GM18505 (cell line): ENCODE results near the gene PRR12.

Experiments used
- ATAC-seq: cut with Tn5 transposase; IDR thresholded peaks from one replicate; pipeline ENCODE4 v1.9.1; 2021; ENCODE audit not compliant: unreplicated experiment
- POLR2A ChIP-seq: IDR thresholded peaks from 4 replicates; pipeline ENCODE4 v1.6.1; 2011; ENCODE audit warnings: borderline replicate concordance; ENCODE audit not compliant: insufficient read depth, insufficient read length; ENCODE audit errors: extremely low read depth

Gene PRR12

DNA sequence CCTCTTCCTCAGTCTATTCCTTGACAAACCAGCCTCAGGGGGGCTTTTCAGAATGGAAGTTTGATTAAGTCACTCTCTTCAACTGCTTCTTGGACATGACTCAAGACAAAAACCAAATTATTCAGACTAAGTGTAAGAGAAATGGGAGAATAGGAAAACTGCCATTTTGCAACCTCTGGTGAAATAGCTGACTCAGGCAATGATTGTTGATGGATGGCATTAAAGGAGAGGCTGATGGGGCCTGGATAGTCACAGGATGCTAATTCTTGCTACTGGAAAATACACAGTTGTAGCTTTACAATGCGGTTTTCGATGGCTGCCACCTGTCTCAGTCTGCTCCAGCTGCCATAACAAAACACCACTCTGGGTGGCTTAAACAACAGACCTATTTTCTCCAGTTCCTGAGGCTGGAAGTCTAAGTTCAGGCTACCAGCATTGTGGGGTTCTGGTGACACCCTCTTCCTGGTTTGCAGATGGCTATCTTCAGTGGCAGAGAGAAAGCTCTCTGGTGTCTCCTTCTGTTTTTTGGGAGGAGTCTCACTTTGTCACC lies 16.7 kb upstream of the PRR12 start:
- ATAC-seq = no peak
- no peak for TF ChIP-seq POLR2A

DNA sequence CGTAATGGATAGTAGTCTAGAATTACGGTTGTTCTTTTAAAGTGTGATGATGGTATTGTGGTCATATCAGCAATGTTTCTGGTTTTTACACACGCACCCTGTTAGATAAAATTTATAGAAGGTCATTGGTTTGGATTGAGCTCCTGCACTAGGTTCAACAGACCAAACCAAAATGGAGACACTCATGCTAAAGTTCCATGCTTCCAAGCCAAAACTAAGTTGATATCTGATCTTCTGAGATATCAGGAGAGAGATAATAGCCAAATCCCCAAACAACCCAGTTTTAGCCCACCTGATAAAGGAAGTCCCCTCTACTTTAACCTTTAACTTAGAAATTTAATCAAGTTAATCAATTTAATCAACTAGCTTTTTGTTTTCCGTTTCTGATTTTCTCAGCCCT lies 11.8 kb upstream of the PRR12 start:
- ATAC-seq = no peak
- no peak for TF ChIP-seq POLR2A

DNA sequence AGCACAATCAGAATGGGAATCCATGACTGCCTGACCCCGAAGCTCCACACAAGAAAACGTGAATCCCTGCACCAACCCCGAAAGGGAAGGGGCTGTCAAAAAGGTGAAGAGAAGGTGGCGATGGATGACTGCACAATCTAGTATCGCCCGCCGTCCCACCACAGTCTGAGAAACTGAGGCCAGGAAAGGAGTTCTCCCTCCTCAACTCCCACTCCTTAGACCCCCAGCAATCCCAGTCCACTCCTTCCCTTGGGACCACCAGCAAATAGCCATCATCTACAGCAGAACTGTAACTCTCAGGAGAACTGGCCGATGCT lies 11.1 kb upstream of the PRR12 start:
- ATAC-seq = no peak
- no peak for TF ChIP-seq POLR2A

DNA sequence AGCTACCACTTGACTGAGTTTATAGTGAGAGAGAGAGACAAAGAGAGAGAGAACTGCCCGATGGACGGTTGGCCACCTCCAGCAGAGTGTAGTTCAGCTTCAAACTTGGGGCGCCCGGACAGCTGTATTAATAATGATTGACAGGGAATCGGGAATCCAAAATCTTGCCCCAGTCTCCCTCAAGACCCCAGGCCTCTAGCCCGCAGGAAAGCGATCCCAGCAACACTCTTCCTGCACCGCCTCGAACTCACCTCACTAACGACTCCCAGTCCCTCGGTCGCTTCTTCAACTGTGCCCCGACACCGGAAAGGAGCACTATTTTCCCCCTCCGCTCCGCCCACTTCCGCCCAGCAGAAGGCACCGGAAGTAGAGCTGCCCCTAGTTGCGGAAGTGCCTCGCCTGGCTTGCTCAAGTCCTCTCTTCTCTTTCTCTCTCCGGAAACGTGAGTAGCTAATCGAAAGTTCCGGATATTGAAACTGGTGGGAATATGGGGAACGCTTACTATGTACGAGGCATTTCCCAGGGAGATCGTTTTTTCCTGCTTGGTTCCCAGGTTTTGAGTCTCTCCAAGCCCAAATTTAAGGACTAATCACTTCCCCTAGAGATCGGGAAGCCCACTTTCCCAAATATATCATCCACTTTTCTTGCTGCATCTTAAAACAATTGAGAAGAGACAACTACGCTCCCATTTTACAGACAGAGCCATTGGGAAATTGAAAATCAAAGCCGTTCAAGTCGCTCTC lies 10.5 kb upstream of the PRR12 start, which contains the start of gene NOSIP:
Gene NOSIP, minus strand, starts transcription at position 293 of the 743 bp plus-strand sequence. CDS start 19,865 bp downstream, outside the sequence.
- ATAC-seq = peak; percentile 84
- peak; percentile 99 for TF ChIP-seq POLR2A

DNA sequence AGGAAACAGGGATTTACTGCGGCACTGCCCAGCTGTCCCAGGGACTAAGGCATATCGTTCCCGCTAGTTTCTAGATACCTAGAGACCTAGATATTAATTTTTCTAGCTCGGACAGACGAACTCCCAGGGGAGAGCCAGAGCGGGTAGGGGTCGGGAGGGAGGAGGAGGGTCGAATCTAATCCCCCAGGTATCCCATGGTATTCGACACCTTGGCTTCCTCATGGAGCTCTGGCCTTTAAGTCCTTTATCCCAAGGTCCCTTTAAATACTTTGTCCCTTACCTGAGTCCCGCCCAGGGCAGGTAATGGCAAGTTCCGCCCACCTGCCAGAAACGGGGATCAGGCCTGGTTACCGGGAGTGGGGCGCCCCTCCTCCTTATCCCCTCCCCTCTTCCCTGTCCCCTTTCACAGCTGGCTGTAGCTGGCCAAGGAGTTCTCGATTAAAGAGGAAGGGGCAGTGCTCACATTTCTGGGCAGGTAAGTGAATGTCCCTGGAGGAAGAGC lies 9.9 kb upstream of the PRR12 start, which contains the start of gene PRRG2:
Gene PRRG2, plus strand, starts transcription at position 310 of the 502 bp plus-strand sequence. CDS start 1,904 bp downstream, outside the sequence.
- no peak for TF ChIP-seq POLR2A
- no peak for ATAC-seq

DNA sequence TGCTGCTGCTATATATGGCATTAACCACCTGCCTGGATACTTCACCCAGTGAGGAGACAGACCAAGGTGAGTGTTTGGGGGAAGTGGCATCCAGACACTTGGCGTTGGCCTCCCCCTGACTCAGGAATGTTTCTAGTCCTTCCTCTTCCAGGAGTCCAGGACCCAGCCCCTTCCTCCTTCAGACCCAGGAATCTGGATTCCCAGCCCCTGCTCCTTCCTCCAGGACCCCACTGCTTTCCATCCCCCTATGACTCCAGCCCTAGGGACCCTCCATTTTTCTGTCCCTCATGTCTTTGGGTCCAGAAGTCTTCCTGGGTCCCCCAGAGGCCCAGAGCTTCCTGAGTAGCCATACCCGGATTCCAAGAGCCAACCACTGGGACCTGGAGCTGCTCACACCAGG lies 7.7 kb upstream of the PRR12 start:
- ATAC-seq = no peak
- TF ChIP-seq POLR2A = no peak

DNA sequence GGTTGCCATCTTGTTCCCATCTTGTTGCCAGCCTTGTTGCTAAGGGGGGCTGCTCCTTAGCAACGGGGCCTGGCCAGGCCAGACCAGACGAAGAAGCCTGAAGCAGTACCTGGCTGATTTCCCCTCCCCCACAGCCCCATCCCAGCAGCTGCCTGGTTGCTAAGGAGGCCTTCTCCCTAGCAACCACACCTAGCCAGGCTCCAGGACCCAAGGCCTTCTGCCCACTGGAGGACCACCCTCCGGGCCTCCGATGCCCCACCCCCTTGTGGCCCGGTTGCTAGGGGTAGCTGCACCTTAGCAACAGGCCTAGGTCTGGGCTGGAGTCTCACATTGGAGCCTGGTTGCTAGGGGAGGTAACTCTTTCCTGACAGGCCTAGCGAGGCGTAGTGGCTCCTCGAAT lies 6.0 kb upstream of the PRR12 start:
- no peak for ATAC-seq

DNA sequence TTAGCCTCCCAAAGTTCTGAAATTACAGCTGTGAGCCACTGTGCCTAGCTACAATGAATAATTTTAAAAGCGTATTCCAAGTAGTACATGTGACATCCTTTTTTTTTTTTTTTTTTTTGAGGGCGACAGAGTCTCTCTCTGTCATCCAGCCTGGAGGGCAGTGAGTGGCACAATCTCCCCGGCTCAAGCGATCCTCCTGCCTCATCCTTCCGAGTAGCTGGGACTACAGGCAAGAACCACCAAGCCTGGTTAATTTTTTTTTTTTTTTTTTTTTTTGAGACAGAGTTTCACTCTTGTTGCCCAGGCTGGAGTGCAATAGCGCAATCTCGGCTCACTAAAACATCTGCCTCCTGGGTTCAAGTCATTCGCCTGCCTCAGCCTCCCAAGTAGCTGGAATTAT lies 3.8 kb upstream of the PRR12 start:
- TF ChIP-seq POLR2A = no peak
- ATAC-seq = no peak

More for the DNA sequence above, 6.0 kb upstream of the PRR12 start:
- no peak for TF ChIP-seq POLR2A

DNA sequence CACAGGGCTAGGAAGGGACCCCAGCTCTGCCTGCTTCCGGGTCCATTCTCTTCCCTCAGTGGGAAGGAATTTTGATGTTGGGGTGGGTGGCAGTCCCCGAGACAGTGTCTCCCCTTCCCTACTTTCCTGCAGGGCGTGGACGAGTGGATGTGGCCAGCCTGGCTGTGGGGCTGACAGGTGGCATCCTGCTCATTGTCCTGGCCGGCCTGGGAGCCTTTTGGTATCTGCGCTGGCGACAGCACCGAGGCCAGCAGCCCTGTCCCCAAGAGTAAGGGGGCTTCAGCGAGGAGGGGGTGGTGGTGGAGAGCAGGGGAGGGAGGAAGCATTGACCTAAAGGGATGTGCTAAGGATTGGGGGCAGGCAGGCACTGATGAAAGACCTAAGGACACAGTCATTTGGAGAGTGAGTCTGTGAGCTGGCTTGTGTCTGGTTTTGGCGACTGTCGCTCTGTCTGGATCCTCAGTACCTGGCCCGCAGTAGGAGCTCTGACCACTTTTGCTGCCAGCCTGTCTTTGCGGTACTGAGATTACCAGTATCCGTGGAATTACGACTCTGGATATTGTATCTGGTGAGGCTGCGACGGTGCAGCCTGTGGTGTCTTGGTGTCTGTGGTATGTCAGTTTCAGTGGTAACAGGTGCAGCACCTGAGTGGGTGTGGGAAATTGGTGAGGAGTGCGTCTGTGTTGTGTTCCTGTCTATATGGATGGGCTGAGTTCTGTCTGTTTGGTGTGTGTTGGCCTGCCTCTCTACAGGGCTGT lies 2.4 kb upstream of the PRR12 start:
- TF ChIP-seq POLR2A = no peak
- ATAC-seq = no peak

DNA sequence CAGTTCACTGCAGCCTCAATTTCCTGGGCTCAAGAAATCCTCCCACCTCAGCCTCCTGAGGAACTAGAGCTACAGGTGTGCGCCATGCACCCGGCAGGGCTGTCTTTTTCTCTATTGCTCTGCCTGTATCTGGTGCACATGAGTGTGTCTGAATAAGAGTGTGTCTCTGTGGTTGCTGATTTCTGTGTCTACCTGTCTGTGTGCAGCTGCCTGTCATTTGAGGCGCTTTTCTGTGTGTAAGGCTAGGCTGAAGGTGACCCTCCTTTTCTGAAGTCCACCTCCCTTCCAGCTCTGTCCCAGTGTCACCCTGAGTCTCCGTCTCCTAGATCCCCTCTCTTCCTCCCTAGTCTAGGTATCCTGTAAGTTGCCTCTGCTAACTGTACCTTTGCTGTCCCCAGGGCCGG lies 1.5 kb upstream of the PRR12 start:
- TF ChIP-seq POLR2A = no peak
- no peak for ATAC-seq

DNA sequence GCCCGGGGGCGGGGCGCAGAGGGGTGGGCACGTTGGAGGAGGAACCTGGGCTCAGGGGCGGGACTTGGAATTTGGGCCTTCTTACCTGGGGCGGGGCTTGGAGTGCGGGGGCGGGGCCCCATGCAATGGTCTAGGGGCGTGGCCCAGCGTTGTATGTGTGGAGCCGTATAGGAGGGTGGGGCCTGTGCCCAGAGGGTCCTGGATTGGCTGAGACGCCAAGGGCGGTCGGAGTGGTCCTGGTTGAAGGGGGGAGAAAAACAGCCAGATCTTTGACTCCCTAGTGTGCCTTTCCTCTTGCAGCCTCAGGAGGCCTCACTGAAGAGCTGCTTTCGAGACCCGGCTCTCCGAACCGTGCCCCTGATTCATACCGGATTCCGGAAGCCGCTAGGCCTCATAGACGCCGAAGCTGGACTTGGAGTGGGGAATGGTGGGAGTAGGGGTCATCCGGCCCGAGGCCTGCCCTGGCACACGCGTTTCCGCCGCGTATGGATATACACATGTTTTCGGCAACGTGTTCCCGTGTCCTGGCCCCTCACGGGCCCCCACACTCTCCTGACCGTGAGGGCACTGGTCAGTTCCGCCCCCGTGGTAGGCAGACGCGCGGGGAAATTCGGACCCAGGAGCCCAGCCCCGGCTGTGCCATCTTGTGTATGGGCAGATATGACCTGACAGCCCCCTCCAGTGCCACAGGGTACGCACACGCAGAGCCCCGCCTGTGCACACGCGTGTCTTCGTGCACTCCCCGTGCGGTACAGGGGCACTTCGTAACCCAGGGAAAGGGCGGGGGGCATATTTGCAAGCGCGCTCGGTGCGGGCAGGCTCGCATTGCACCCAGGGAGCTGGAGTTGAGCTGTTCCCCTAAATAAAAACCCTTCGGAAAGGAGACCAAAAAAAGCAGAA lies 661 bp upstream of the PRR12 start:
- peak; percentile 90 for TF ChIP-seq POLR2A
- ATAC-seq = peak; percentile 57

DNA sequence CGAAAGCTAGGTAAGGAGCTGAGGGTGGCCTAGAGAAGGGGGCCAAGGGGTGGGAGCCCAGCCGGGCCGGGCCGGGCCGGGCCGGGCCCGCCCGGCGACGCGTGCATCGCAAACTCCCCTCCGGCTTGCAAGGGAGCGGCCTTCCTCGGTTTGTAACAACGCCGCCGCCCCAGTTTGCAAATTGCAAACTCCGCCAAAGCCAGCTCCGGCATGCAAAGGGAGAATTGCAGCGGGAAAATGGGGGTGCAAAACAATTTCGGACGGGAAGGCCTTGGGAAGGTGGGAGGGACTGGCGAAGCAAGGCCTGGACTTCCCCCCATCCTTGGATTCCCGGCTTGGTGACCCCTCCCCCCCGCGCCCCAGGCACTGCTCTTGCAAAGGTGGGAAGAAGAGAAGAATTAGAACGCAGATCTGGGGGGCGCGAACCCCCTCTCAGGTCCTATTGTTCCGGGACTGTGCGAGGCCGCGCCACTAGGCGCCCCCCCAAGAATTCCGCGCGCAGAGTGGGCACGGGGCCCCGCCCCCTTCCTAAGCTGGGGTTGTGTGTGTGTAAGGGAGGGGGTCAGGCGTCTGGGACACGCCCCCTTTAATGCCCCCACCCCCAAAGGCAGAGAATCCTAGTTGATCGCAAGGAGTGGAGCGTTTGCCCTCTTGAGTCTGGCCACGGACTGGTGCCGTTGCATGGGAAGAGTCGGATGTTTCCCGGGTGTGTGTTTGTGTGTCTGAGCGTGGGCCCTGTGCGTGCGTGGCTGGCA lies 926 bp downstream of the PRR12 start:
- TF ChIP-seq POLR2A = peak; percentile 13

DNA sequence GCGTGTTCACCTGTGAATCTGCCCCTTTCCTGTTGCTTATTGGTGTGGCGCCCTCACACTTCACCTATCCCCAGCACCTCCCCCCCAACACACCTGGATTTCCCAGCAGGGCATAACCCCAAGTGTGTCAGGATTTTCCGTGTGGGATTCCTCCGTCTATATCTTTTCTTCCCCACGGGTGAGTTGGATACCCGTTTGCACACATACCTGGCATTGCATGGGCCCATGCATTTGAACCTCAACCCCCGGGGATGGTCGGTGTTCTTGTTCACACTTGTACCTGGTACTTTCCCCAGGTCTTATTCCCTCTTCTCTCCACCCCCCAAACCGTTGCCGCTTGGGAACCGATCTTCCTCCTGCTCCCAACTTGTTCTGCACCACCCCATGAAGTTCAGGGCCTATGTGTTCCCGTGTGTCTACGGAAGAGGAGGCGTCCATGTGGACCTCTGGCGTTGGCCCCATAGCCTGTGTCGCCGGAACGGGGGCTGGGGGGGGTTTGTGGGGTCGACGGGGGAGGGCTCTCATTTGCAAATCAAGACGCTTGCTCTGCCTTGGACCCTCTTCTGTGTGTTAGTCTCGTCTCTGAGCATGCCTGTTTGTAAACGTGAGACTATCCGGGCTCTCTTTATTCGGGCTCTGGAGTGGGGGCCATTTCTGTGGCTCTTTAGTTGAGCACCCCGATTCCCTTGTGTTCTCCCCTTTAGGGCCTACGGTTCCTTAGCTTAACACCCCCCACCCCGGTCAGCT lies 1.7 kb downstream of the PRR12 start:
- TF ChIP-seq POLR2A = no peak
- no peak for ATAC-seq

More for the DNA sequence above, 926 bp downstream of the PRR12 start:
- ATAC-seq = no peak
